SK-N-SH (cell line): ENCODE results near the gene NPAS3. TPM values are rescaled to one million over a fixed set of nuclear protein-coding genes. Genes with fewer than 3 reads are reported as not detected.

Experiments used
- CTCF ChIA-PET: fragments of 300-600, 350-600 bp; formaldehyde crosslinking; extraction: SDS; loops from one replicate; lab custom pipeline; 2021; lab: Yijun Ruan, JAX
- POLR2A ChIA-PET: fragments of 350-600 bp; sonication (Branson Sonifier 250); formaldehyde crosslinking; extraction: SDS; loops from one replicate; lab custom pipeline; 2020; ENCODE audit warnings: antibody characterized with exemption, inconsistent platforms; lab: Yijun Ruan, JAX
- DNase-seq: peaks from one replicate; pipeline ENCODE4 v3.0.0; 2012
- H2AFZ ChIP-seq: fragments of 200-600 bp; sonication (generic); 2 replicates; pipeline ENCODE4 v1.8.1; 2016; ENCODE audit warnings: antibody characterized with exemption, mild to moderate bottlenecking, low read depth
- H3F3A ChIP-seq: fragments of 200-600 bp; sonication (generic); replicated peaks from 2 replicates; pipeline ENCODE3; 2016; ENCODE audit warnings: antibody characterized with exemption, mild to moderate bottlenecking; ENCODE audit not compliant: insufficient read depth
- H3K27ac ChIP-seq, 2 experiments: fragments of 200-500 bp in 1 of 2; fragments of 200-600 bp in 1 of 2; sonication (Bioruptor generic) in 1 of 2; sonication (generic), shearing (Covaris generic) in 1 of 2; 2 replicates each; pipeline versions ENCODE4 v1.5.1 to v1.6.1; 2014 to 2016; ENCODE audit warnings: low read depth in 2 of 2, inconsistent platforms in 1 of 2, low read length in 1 of 2, mild to moderate bottlenecking in 1 of 2, mixed read lengths in 1 of 2
- H3K27me3 ChIP-seq: fragments of 200-600 bp; sonication (generic), shearing (Covaris generic); 2 replicates; pipeline ENCODE4 v1.6.1; 2016; ENCODE audit warnings: mixed run types; ENCODE audit not compliant: insufficient read depth
- H3K36me3 ChIP-seq, 2 experiments: fragments of 200-500 bp in 1 of 2; fragments of 200-600 bp in 1 of 2; sonication (Bioruptor generic) in 1 of 2; sonication (generic) in 1 of 2; replicated peaks in 1 of 2; 2 replicates each; pipeline versions ENCODE3 to v1.5.1; 2014 to 2016; ENCODE audit warnings: low read length in 1 of 2, mild to moderate bottlenecking in 1 of 2; ENCODE audit not compliant: insufficient read depth in 2 of 2, control insufficient read depth in 1 of 2
- H3K4me1 ChIP-seq, 2 experiments: fragments of 200-500 bp in 1 of 2; fragments of 200-600 bp in 1 of 2; sonication (Bioruptor generic) in 1 of 2; sonication (generic), shearing (Covaris generic) in 1 of 2; 2 replicates each; pipeline versions ENCODE4 v1.5.1 to v1.6.1; 2014 to 2016; ENCODE audit warnings: low read depth in 1 of 2, low read length in 1 of 2, mixed run types in 1 of 2; ENCODE audit not compliant: insufficient read depth in 2 of 2, control insufficient read depth in 1 of 2
- H3K4me2 ChIP-seq: fragments of 200-600 bp; sonication (generic), shearing (Covaris generic); 2 replicates; pipeline ENCODE4 v1.6.1; 2017; ENCODE audit warnings: mixed run types
- H3K4me3 ChIP-seq, 2 experiments: fragments of 200-500 bp in 1 of 2; fragments of 200-600 bp in 1 of 2; sonication (Bioruptor generic) in 1 of 2; sonication (generic), shearing (Covaris generic) in 1 of 2; 2 replicates each; pipeline versions ENCODE4 v1.5.1 to v1.8.1; 2014 to 2016; ENCODE audit warnings: low read depth in 2 of 2, inconsistent platforms in 1 of 2, low read length in 1 of 2, mild to moderate bottlenecking in 1 of 2, mixed read lengths in 1 of 2, moderate library complexity in 1 of 2
- H3K79me2 ChIP-seq: fragments of 200-600 bp; sonication (generic); 2 replicates; pipeline ENCODE4 v1.8.1; 2017; ENCODE audit warnings: mild to moderate bottlenecking; ENCODE audit not compliant: insufficient read depth
- H3K9ac ChIP-seq: fragments of 200-600 bp; sonication (generic); 2 replicates; pipeline ENCODE4 v1.6.1; 2017; ENCODE audit warnings: mixed run types
- H3K9me2 ChIP-seq: fragments of 200-600 bp; sonication (generic); 2 replicates; pipeline ENCODE4 v1.6.1; 2017; ENCODE audit warnings: mixed run types
- H3K9me3 ChIP-seq: fragments of 200-600 bp; sonication (generic); 2 replicates; pipeline ENCODE4 v1.6.1; 2017; ENCODE audit warnings: mixed run types, mild to moderate bottlenecking, moderate library complexity
- H4K20me1 ChIP-seq: fragments of 200-600 bp; sonication (generic); 2 replicates; pipeline ENCODE4 v1.6.1; 2017; ENCODE audit warnings: mild to moderate bottlenecking, mixed run types; ENCODE audit not compliant: insufficient read depth
- CHD2 ChIP-seq: fragments of 150-350 bp; IDR thresholded peaks from 2 replicates; pipeline ENCODE4 v1.6.1; 2018; ENCODE audit warnings: low read length; ENCODE audit not compliant: partially characterized antibody
- ELF1 ChIP-seq: IDR thresholded peaks from 2 replicates; pipeline ENCODE4 v1.4.0; 2012
- EZH2phosphoT487 ChIP-seq: fragments of 200-600 bp; sonication (generic); IDR thresholded peaks from 2 replicates; pipeline ENCODE4 v1.6.1; 2017; ENCODE audit warnings: low read depth, mixed run types, mild to moderate bottlenecking, antibody characterized with exemption, moderate library complexity, borderline replicate concordance
- FOSL2 ChIP-seq: IDR thresholded peaks from 2 replicates; pipeline ENCODE4 v1.4.0; 2012; ENCODE audit warnings: low read depth, mild to moderate bottlenecking, moderate library complexity, borderline replicate concordance
- GATA2 ChIP-seq: sonication (generic); formaldehyde crosslinking; IDR thresholded peaks from 2 replicates; pipeline ENCODE4 v1.5.0; 2020; ENCODE audit warnings: mild to moderate bottlenecking, missing genetic modification reagents
- JUND ChIP-seq: IDR thresholded peaks from 2 replicates; pipeline ENCODE4 v1.4.0; 2012
- MAX ChIP-seq: IDR thresholded peaks from 2 replicates; pipeline ENCODE4 v1.4.0; 2012; ENCODE audit warnings: low read depth
- NFIC ChIP-seq: IDR thresholded peaks from 2 replicates; pipeline ENCODE4 v1.4.0; 2012; ENCODE audit warnings: borderline replicate concordance
- RCOR1 ChIP-seq: fragments of 150-350 bp; IDR thresholded peaks from 2 replicates; pipeline ENCODE4 v1.6.1; 2017; ENCODE audit warnings: antibody characterized with exemption, low read length
- RFX5 ChIP-seq: IDR thresholded peaks from 2 replicates; pipeline ENCODE4 v1.6.1; 2012; ENCODE audit warnings: mild to moderate bottlenecking, improper control_type of control experiment, low read length
- RXRA ChIP-seq: IDR thresholded peaks from 2 replicates; pipeline ENCODE4 v1.4.0; 2012; ENCODE audit warnings: low read depth, mild to moderate bottlenecking, borderline replicate concordance
- SIN3A ChIP-seq: IDR thresholded peaks from 2 replicates; pipeline ENCODE4 v1.6.1; 2012; ENCODE audit warnings: low read depth, mild to moderate bottlenecking, low read length, moderate library complexity, borderline replicate concordance
- SMC3 ChIP-seq: IDR thresholded peaks from 2 replicates; pipeline ENCODE4 v1.6.1; 2012; ENCODE audit warnings: low read depth, low read length, improper control_type of control experiment
- TAF1 ChIP-seq: IDR thresholded peaks from 2 replicates; pipeline ENCODE4 v1.6.1; 2012; ENCODE audit warnings: low read depth, mild to moderate bottlenecking, low read length, moderate library complexity, borderline replicate concordance
- TCF12 ChIP-seq: IDR thresholded peaks from 2 replicates; pipeline ENCODE4 v1.4.0; 2012
- TEAD4 ChIP-seq: IDR thresholded peaks from 2 replicates; pipeline ENCODE4 v1.4.0; 2012; ENCODE audit warnings: mild to moderate bottlenecking, borderline replicate concordance; ENCODE audit not compliant: insufficient read depth
- YY1 ChIP-seq: IDR thresholded peaks from 2 replicates; pipeline ENCODE4 v1.4.0; 2012; ENCODE audit warnings: low read depth, mild to moderate bottlenecking
- WGBS: methylation state at CpG from one replicate; pipeline ENCODE4 v1.1.6; 2017; ENCODE audit warnings: low lambda C conversion rate; 5-methylcytosine and 5-hydroxymethylcytosine counted together
- polyA plus RNA-seq, 3 experiments: library from polyadenylated mRNA; depleted of rRNA; stranded (reverse); fragments of >200 nt; gene quantifications; 2 replicates each; pipeline ENCODE4 v1.2.3, GENCODE V29; 2012
- TF ChIP-seq, protein P1 (sequence below): IDR thresholded peaks from 2 replicates; pipeline ENCODE4; 2012
- TF ChIP-seq, protein P2 (sequence below): IDR thresholded peaks from 2 replicates; pipeline ENCODE4 v1.4.0; 2012; ENCODE audit warnings: low read depth, borderline replicate concordance

The NPAS3 gene
- polyA plus RNA-seq, 1 of the 3 experiments (the other 2 are of a cell fraction) = 4.3 TPM

- no peak for TF ChIP-seq SMC3
- TF ChIP-seq RCOR1 = no peak
- TF ChIP-seq YY1 = no peak
- no peak for TF ChIP-seq SIN3A
- TF ChIP-seq, protein P1, sequence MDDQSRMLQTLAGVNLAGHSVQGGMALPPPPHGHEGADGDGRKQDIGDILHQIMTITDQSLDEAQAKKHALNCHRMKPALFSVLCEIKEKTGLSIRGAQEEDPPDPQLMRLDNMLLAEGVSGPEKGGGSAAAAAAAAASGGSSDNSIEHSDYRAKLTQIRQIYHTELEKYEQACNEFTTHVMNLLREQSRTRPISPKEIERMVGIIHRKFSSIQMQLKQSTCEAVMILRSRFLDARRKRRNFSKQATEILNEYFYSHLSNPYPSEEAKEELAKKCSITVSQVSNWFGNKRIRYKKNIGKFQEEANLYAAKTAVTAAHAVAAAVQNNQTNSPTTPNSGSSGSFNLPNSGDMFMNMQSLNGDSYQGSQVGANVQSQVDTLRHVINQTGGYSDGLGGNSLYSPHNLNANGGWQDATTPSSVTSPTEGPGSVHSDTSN = no peak
- no peak for TF ChIP-seq EZH2phosphoT487
- no peak for TF ChIP-seq TCF12
- no peak for TF ChIP-seq ELF1
- no peak for TF ChIP-seq TAF1
- no peak for TF ChIP-seq MAX
- no peak for TF ChIP-seq JUND
- TF ChIP-seq CHD2 = no peak
- TF ChIP-seq RXRA = no peak
- TF ChIP-seq, protein P2, sequence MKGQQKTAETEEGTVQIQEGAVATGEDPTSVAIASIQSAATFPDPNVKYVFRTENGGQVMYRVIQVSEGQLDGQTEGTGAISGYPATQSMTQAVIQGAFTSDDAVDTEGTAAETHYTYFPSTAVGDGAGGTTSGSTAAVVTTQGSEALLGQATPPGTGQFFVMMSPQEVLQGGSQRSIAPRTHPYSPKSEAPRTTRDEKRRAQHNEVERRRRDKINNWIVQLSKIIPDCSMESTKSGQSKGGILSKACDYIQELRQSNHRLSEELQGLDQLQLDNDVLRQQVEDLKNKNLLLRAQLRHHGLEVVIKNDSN = no peak
- no peak for TF ChIP-seq GATA2 (CRISPR knock-in tag)
- no peak for TF ChIP-seq NFIC
- no peak for TF ChIP-seq RFX5
- no peak for TF ChIP-seq TEAD4
- no peak for TF ChIP-seq FOSL2
- WGBS = 81% methylated on average over 4 of the region's 4 CpGs
- POLR2A ChIA-PET = no interaction called here
- DNase-seq = no peak
- no peak overlapping the region for H3K9ac ChIP-seq
- H4K20me1 ChIP-seq = no peaks in the 10 kb centered on the region
- no peak overlapping the region for H3K4me2 ChIP-seq
- no peak overlapping the region for H2AFZ ChIP-seq
- no peaks in the 10 kb centered on the region for H3F3A ChIP-seq
- no peak overlapping the region for H3K4me3 ChIP-seq
- H3K27me3 ChIP-seq = no peaks in the 10 kb centered on the region
- no peaks in the 10 kb centered on the region for H3K79me2 ChIP-seq
- no peaks in the 10 kb centered on the region for H3K9me3 ChIP-seq
- H3K9me2 ChIP-seq = no peaks in the 10 kb centered on the region
- CTCF ChIA-PET = interaction anchor here (0.6 to 1.7 kb wide), 2 partner anchors 12 to 532 kb away, joined by 3 read pairs; no protein-coding TSS in a partner anchor
- no peak overlapping the region for H3K27ac ChIP-seq
- H3K36me3 ChIP-seq = no peaks in the 10 kb centered on the region
- H3K4me1 ChIP-seq = peaks cover 4 to 8% of the 10 kb centered on the region in 2 experiments; a peak in 3 of 4 replicates
Measured at GRCh38 chr14:33057585-33057984, 118.9 kb downstream of the NPAS3 start.
